HG03196 (cell line): ENCODE results near the gene IRF1.
"Not testable (repeated sequence)": the region's sequence is repeated elsewhere in the genome, so short reads cannot be mapped to it uniquely, and the experiment has no call there.

Experiments used
- ATAC-seq: cut with Tn5 transposase; IDR thresholded peaks from one replicate; pipeline ENCODE4 v1.9.1; 2021; ENCODE audit not compliant: unreplicated experiment

IRF1 gene

DNA sequence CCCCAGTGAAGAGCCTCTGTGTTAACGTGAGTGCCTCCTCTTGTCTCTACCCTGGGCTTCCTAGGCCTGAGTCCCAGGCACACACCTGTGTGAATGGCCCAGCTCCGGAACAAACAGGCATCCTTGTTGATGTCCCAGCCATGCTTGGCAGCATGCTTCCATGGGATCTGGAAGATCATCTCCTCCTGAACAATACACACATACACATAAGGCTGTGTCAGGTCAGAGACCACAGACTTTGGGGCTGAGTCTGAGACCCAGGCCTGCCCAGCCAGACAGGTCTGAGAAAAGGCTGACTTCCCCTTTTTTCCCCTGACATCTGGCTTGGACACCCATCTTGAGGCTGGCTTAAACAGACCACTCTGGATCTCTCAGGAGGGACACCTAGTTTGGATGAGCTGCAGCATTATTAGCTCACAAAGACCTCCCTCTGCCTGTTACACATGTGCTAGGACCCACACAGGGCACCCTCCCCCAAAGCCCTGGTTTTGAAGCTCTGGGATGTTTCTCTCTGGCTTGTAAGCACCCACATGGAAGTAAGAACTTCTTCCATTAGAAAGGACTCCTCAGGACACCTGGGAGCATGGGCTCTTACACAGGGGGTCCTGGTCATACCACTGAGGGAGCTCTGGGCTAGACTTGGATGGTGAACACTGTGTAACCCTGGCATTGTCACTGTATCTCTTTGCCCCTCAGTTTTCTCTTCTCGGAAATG, 2.6 kb downstream of the IRF1 start:
- ATAC-seq = no peak

DNA sequence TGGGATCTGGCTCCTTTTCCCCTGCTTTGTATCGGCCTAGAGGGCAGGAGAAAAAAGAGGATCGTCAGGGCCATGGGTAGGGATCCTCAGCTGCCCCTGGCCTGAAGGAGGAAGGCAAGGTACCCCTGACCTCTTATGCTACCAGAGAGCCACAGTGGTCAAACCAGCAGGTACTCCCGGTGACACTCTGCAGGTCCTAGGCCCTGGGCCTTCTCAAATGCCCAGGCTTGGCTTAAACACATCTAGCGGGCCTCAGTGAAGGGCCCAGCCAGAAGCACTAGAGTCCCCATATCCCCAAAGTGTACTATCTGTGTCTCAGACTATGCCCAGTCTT, 3.5 kb downstream of the IRF1 start:
- no peak for ATAC-seq

GRCh38 chr5:132486318-132487094, 4.1 kb downstream of the IRF1 start:
- ATAC-seq = no peak

DNA sequence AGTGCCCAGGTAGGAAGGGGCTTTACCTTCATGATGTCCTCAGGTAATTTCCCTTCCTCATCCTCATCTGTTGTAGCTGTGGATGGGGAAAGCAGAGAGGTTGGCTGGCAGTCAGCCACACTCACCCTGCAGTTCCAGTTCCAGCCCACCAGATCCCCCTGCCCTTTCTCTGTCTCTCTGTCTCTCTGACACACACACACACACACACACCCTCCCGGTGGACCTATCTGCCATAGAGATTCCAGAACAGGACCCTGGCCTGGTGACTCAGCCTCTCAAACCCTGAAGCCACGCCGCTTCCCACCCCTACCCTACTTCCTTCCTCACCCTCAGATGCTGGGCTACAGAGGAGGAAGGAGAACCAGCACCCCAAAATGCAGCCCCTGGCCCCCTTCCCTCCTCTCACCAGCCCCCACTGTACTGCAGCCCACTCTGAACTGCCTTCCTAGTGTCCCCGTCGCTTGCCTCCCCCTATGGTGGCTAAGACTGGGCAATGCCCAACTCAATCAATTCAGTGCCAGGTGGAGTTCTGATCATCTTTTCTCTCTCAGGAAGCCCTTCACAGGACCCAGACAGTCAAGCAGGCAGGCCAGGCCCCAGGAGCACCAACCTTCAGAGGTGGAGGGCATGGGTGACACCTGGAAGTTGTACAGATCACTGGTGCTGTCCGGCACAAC, 4.8 kb downstream of the IRF1 start:
- ATAC-seq = no peak

DNA sequence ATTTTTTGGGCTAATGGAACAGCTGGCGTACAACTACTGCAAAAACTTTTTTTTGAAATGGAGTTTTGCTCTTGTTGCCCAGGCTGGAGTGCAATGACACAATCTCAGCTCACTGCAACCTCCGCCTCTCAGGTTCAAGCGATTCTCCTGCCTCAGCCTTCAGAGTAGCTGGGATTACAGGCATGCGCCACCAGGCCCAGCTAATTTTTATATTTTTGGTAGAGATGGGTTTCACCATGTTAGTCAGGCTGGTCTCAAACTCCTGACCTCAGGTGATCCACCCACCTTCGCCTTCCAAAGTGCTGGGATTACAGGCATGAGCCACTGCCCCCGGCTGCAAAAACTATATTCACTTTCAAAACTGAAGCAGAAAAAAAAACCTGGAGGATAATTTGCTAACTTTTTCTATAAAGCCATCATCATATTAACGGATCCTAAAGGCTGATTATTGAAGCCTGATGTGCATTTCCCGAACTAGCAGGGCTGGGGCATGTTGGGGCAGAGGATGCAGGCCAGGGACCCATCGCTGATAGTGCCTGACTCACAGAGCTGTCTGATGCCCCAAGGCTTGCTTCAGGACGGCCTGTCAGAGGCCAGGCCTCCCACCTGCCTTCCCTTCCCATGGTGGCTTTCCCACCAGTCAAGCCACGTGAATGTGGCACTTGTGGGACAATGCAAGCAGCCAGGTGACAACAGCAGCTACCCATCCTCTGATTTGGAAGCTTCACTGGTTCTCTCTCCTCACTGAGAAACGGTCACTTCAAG, 5.5 kb downstream of the IRF1 start:
- not testable (repeated sequence) for ATAC-seq

DNA sequence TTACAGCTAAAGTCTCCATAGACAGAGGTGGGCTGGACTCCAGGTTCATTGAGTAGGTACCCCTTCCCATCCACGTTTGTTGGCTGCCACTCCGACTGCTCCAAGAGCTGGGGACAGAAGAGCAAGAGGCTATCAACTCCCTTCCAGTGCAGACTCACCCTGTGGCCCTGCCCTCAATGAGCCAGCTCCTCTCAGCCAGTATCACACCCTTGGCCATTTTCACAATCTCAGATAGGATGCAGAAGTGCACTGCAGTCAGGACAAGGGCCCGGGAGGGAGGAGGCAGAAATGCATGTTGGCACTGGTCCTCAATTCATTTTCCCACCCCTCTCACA, 6.2 kb downstream of the IRF1 start:
- ATAC-seq = no peak

- ATAC-seq = no peak
Observed at GRCh38 chr5:132483661-132484390, 6.7 kb downstream of the IRF1 start.

DNA sequence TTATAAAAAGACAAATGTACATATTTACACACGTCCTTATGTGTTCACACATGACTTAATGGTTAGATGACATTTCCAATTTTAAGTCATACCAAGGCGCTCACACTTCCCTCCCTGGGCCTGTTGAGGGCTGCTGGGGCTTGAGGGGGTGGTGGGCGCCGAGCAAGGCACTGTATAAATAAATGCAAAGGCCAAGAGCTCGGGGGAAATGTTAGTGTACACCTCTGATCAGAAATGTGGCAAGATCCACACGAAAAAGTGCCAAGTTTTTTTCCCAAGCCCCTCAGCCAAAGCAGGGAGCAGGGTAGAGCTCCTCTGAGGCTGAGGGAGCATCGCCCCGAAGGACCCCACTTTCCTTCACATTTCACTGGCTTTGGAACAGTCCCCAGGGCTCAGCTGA, 7.5 kb downstream of the IRF1 start:
- no peak for ATAC-seq

GRCh38 chr5:132481596-132482211, 8.9 kb downstream of the IRF1 start:
- no peak for ATAC-seq

DNA sequence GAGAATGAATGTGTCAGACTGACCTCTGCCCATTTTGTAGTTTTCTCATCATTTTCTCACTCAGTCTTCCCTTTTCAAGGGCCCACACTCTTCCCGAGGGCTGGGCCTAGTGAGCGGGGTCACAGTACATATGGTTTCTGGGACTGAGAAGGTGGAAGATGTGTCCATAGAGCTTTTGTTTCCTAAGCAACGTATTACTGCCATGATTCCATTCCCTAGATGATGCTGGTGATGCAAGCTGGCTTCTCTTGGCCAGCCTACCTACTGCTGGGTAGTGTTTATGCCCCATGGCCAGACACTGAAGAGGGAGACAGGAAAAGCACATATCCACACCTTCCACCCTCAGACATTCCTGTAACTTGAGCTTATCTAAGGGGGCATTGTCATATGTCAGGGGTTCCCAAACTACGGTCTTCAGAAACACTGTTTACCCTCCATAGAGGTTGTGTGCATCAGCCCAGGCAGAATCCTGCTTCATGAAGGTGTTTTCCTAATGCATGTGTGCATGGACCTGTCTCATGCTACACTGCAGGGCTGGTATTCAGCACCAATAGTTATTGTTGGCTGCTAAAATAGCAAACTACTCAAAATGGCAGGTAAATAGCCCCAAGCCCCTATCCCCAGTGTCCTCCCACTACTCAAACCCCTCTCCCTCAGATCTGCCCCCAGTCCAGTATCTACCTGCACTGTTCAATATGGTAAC, 9.5 kb downstream of the IRF1 start:
- no peak for ATAC-seq

- ATAC-seq = no peak
Observed at GRCh38 chr5:132480546-132480892, 10.1 kb downstream of the IRF1 start.

- no peak for ATAC-seq
Observed at GRCh38 chr5:132480042-132480441, 10.5 kb downstream of the IRF1 start.

DNA sequence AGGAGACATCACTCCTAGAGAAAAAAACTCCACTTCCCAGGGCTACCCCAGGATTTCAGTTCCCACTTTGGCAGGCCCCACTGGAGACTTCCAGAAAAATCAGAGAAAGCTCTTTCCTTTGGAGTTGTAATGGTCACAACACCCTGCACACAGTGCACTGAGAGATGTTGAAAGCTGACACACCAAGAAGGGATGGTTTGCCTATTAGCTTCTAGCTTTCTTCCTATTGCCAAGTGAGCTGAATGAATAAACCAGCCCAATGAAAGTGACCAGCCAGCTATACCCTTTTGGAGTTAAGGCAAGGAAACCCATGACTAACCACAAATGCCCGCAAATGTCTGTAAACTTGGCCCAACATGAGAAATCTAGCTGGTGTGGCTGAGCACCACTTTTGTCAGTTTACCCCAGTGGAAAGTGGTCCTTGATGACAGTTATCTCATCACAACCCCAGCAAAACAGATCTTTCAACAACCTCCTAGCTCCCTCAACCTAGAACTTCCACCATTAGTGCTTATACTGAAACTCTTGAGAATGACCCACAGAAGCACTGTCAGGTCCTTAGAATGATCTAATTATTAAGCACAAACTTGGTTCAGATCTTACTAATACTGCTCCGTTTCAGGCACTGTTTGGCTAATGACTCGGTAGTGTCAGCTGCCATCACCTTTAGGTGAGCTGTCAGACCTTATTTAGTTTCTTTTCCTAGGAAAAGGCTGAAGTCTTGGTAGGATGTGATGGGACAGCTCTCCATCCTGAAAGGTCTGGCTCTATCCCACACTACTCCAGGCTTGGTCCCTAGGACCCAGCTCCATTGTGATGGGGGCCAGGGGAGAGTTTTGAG, 11.2 kb downstream of the IRF1 start:
- ATAC-seq = peak; percentile 34

GRCh38 chr5:132478366-132478871, 12.2 kb downstream of the IRF1 start:
- no peak for ATAC-seq

DNA sequence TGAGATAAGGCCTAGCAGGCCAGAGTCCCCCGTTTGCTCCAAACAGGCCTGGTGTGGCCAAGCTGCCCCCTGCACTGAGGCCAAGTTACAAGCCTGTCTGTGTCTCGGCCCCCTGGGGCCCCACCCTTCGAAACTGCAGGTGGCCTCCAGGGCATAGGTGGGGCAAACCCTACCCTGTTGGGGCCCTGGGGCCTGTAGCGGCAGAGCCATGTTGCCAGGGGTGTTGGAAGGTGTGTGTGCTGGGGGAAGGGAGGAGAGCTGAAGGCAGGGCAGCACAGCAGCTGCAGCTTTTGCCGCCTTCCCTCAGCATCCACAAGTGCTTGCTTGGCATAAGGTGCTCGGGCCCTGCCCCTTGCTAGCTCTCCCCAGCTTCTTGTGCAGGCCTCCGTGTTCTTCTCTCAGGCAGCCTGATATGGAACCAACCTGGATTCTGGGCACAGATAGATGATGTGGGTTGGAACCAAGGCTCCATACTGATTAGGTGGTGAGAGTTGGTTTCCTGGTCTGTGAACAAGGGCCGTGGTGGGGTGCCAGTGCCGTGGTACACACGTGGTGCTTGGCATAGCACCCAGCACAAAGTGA, 12.7 kb downstream of the IRF1 start:
- ATAC-seq = no peak

- ATAC-seq = no peak
Observed at GRCh38 chr5:132476876-132477781, 13.4 kb downstream of the IRF1 start.
